Hindlimb muscle (tissue), 1 donor: Measurements from ENCODE around the gene PIGV. TPM values are rescaled to one million over a fixed set of nuclear protein-coding genes. Genes with fewer than 3 reads are reported as not detected.

Experiments
- DNase-seq: peaks from one replicate; pipeline ENCODE4 v3.0.0-alpha.2; 2013
- polyA plus RNA-seq: library from polyadenylated mRNA; unstranded; fragments of 120-200 nt; gene quantifications from one replicate; pipeline ENCODE4 v1.2.1, GENCODE V29; 2013; ENCODE audit not compliant: insufficient read length

Gene PIGV
- 9.8 TPM for polyA plus RNA-seq

GRCh38 chr1:26787706-26788514 is at the start of gene PIGV:
Gene PIGV (plus strand): TSS chr1:26787950. CDS start chr1:26790816, 2,866 bp downstream.
- peak; percentile 94 for DNase-seq

- DNase-seq: no peak
These were observed 48.3 kb upstream of the PIGV start for GRCh38 chr1:26739329-26739914.

GRCh38 chr1:26740023-26740634 is 47.6 kb upstream of the PIGV start:
- no peak for DNase-seq

GRCh38 chr1:26740952-26741351 is 46.8 kb upstream of the PIGV start:
- DNase-seq: no peak

GRCh38 chr1:26743426-26744059 is 44.2 kb upstream of the PIGV start:
- DNase-seq: no peak

- DNase-seq: peak; percentile 57
These were observed 43.4 kb upstream of the PIGV start for GRCh38 chr1:26744075-26744959.

- no peak for DNase-seq
These were observed 42.6 kb upstream of the PIGV start for GRCh38 chr1:26745191-26745590.

- DNase-seq: no peak
These were observed 40.7 kb upstream of the PIGV start for GRCh38 chr1:26747048-26747447.

- DNase-seq: no peak
These were observed 39.4 kb upstream of the PIGV start for GRCh38 chr1:26748351-26748750.

GRCh38 chr1:26749458-26749857 is 38.3 kb upstream of the PIGV start:
- DNase-seq: no peak

GRCh38 chr1:26750428-26750827 is 37.3 kb upstream of the PIGV start:
- DNase-seq: no peak

- no peak for DNase-seq
These were observed 35.2 kb upstream of the PIGV start for GRCh38 chr1:26752519-26752918.

GRCh38 chr1:26754086-26754874 is 33.5 kb upstream of the PIGV start:
- no peak for DNase-seq

- DNase-seq: no peak
These were observed 29.4 kb upstream of the PIGV start for GRCh38 chr1:26758358-26758757.

GRCh38 chr1:26759531-26759930 is 28.2 kb upstream of the PIGV start:
- DNase-seq: no peak

- DNase-seq: no peak
These were observed 26.5 kb upstream of the PIGV start for GRCh38 chr1:26761217-26761616.

GRCh38 chr1:26767714-26768113 is 20.0 kb upstream of the PIGV start:
- no peak for DNase-seq

GRCh38 chr1:26768755-26769154 is 19.0 kb upstream of the PIGV start:
- DNase-seq: no peak

GRCh38 chr1:26771285-26771642 is 16.5 kb upstream of the PIGV start:
- DNase-seq: no peak

- no peak for DNase-seq
These were observed 16.0 kb upstream of the PIGV start for GRCh38 chr1:26771643-26772321.

GRCh38 chr1:26772687-26773086 is 15.1 kb upstream of the PIGV start:
- DNase-seq: no peak
